K562 (cell line): Measurements from ENCODE around the gene LGALS13. TPM values are rescaled to one million over a fixed set of nuclear protein-coding genes. Genes with fewer than 3 reads are reported as not detected.

Source experiments
- AFF1 ChIP-seq, 2 experiments: fragments of 450-650 bp; IDR thresholded peaks; 2 replicates each; pipeline ENCODE4 v1.6.1; 2018; ENCODE audit warnings: mild to moderate bottlenecking in 2 of 2, low read depth in 1 of 2; ENCODE audit not compliant: partially characterized antibody in 2 of 2
- HDAC6 ChIP-seq: IDR thresholded peaks from 2 replicates; pipeline ENCODE4 v1.6.1; 2012; ENCODE audit warnings: low read depth, mild to moderate bottlenecking, control low read depth, inconsistent platforms, low read length, moderate library complexity
- HINFP ChIP-seq: fragments of 450-650 bp; conservative IDR thresholded peaks from 2 replicates; pipeline ENCODE4 v1.6.1; 2016; ENCODE audit warnings: missing genetic modification characterization, low read depth, mild to moderate bottlenecking, control low read depth, missing compliant biosample characterization
- NCOA6 ChIP-seq: fragments of 450-650 bp; IDR thresholded peaks from 2 replicates; pipeline ENCODE4 v1.6.1; 2017; ENCODE audit warnings: mild to moderate bottlenecking
- RCOR1 ChIP-seq, 2 experiments: IDR thresholded peaks; 2 replicates each; pipeline ENCODE4 v1.6.1; 2012; ENCODE audit warnings: low read depth in 2 of 2, low read length in 2 of 2, borderline replicate concordance in 1 of 2, improper control_type of control experiment in 1 of 2
- RFX5 ChIP-seq: IDR thresholded peaks from 2 replicates; pipeline ENCODE4 v1.6.1; 2011; ENCODE audit warnings: low read depth, mild to moderate bottlenecking, improper control_type of control experiment, low read length
- ZBTB34 ChIP-seq: fragments of 250-450 bp; sonication (Bioruptor Pico); IDR thresholded peaks from 2 replicates; pipeline ENCODE4 v1.8.0; 2021; ENCODE audit warnings: mild to moderate bottlenecking, moderate library complexity
- ZNF518B ChIP-seq: fragments of 250-450 bp; sonication (Bioruptor Pico); IDR thresholded peaks from 2 replicates; pipeline ENCODE4 v1.5.0; 2021; ENCODE audit warnings: mild to moderate bottlenecking, moderate library complexity
- ZNF609 ChIP-seq: sonication (generic); formaldehyde crosslinking; IDR thresholded peaks from 2 replicates; pipeline ENCODE4 v1.8.1; 2023; ENCODE audit warnings: missing genetic modification reagents, mild to moderate bottlenecking, borderline replicate concordance
- polyA plus RNA-seq, 8 experiments: library from polyadenylated mRNA; depleted of rRNA in 4 of 8; stranded (reverse) in 5 of 8; unstranded in 3 of 8; fragments of >200 nt; fragmentation: Nextera tagmentation in 2 of 8; fragmentation: Illumina TruSeq in 1 of 8; extraction: Ambion mirVana in 2 of 8; extraction: Trizol in 1 of 8; gene quantifications; 2 replicates each; pipeline versions ENCODE4 v1.2.1 to v1.2.3, GENCODE V29; 2011 to 2014; ENCODE audit warnings: inconsistent platforms in 1 of 8, missing spikeins in 1 of 8
- total RNA-seq, 7 experiments: library from RNA; depleted of rRNA in 6 of 7; stranded (reverse); fragments of >200 nt in 6 of 7; fragmentation: Illumina TruSeq in 2 of 7; extraction: Trizol in 2 of 7; gene quantifications; 2 replicates each; pipeline versions ENCODE4 v1.2.1 to v1.2.3, GENCODE V29; 2011 to 2021; ENCODE audit warnings: low replicate concordance in 1 of 7

The LGALS13 gene
- total and polyA plus RNA-seq, 9 of the 15 experiments (the other 6 are each of a cell fraction or from before 2014, with no cell fraction given), result 0.11 to 0.43 TPM; not detected in 7

GRCh38 chr19:39607561-39607960 lies 5.2 kb downstream of the LGALS13 start (continued):
- TF ChIP-seq ZNF518B (CRISPR knock-in tag) (no peak), NCOA6 (no peak), ZBTB34 (CRISPR knock-in tag) (no peak), HDAC6 (no peak), HINFP (tag) (no peak), ZNF609 (CRISPR knock-in tag) (no peak), AFF1 (IDR thresholded peaks at IDR 0.05; ENCODE audit: low read depth in 1 of 2, partially characterized antibody in 2 of 2) (no peak), RFX5 (no peak), RCOR1 (IDR thresholded peaks at IDR 0.05; ENCODE audit: borderline replicate concordance in 1 of 2, low read depth in 2 of 2, low read length in 2 of 2) (no peak)
